Esophagus squamous epithelium (tissue), 4 donors: ENCODE measurements around the gene TTC4.

ENCODE experiments used
- POLR2A ChIP-seq, 4 donors: fragments of 450-650 bp; IDR thresholded peaks; one replicate each; pipeline ENCODE4 v1.6.1; 2017; ENCODE audit warnings: antibody characterized with exemption in 4 of 4, mild to moderate bottlenecking in 4 of 4, moderate library complexity in 3 of 4
- TF ChIP-seq, protein P1 (sequence below), 6 experiments: fragments of 450-650 bp in 4 of 6; fragments of 200-600 bp in 2 of 6; sonication (generic) in 2 of 6; IDR thresholded peaks; one replicate each; pipeline ENCODE4 v1.5.1; 2016 to 2019; ENCODE audit warnings: antibody characterized with exemption in 6 of 6, mild to moderate bottlenecking in 4 of 6, moderate library complexity in 4 of 6

DNA sequence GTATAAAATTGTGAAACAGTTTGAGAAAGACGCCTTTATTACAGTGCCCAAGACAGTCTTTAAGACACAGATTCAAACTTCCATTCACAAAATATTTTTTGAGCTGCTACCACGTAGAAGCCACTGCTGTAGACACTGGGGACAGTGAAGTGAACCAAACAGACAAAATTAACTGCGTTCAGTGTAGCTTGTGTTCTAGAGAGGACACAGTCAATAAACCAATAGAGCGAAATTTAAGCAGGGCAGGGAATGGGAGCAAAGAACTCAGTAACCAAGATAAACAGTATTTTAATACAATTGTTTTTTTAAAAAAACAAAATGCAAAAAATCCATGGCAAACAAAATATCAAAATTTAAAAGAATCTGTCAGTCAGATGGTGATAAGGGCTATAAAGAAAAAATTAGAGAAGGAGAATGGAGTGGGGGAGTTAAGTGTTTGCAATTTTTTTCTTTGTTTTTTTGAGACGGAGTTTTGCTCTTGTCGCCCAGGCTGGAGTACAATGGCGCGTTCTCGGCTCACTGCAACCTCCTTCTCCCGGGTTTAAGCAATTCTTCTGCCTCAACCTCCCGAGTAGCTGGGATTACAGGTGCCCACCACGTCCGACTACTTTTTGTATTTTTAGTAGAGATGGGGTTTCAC lies 49.4 kb downstream of the TTC4 start:
- TF ChIP-seq, protein P1, sequence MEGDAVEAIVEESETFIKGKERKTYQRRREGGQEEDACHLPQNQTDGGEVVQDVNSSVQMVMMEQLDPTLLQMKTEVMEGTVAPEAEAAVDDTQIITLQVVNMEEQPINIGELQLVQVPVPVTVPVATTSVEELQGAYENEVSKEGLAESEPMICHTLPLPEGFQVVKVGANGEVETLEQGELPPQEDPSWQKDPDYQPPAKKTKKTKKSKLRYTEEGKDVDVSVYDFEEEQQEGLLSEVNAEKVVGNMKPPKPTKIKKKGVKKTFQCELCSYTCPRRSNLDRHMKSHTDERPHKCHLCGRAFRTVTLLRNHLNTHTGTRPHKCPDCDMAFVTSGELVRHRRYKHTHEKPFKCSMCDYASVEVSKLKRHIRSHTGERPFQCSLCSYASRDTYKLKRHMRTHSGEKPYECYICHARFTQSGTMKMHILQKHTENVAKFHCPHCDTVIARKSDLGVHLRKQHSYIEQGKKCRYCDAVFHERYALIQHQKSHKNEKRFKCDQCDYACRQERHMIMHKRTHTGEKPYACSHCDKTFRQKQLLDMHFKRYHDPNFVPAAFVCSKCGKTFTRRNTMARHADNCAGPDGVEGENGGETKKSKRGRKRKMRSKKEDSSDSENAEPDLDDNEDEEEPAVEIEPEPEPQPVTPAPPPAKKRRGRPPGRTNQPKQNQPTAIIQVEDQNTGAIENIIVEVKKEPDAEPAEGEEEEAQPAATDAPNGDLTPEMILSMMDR (IDR thresholded peaks at IDR 0.05): no peak
- TF ChIP-seq POLR2A (IDR thresholded peaks at IDR 0.05): no peak
